ENCODE measurements around the gene VIP. TPM values are rescaled to one million over a fixed set of nuclear protein-coding genes. Genes with fewer than 3 reads are reported as not detected.

VIP gene
- total and polyA plus RNA-seq, 2 of the 13 experiments (the other 11 are each of a cell fraction or from before 2014, with no cell fraction given): not detected

GRCh38 chr6:152771061-152771687 lies 20.6 kb downstream of the VIP start:
- H3K27me3 ChIP-seq (ENCODE audit: control insufficient read depth in 1 of 2, insufficient read depth in 2 of 2, low read length in 2 of 2): no peaks in the 10 kb centered on the region
- in situ Hi-C loops (cut with HindIII; ENCODE audit: extremely low pct_ligation_motif_present, low pct_unique_long_range_greater_than_20kb): no loop called here
- POLR2A ChIA-PET: no interaction called here
- TF ChIP-seq ZBTB4 (CRISPR knock-in tag; IDR thresholded peaks at IDR 0.05; ENCODE audit: borderline replicate concordance) (no peak), GPN1 (CRISPR knock-in tag; IDR thresholded peaks at IDR 0.05; ENCODE audit: borderline replicate concordance) (no peak), SAP130 (CRISPR knock-in tag; IDR thresholded peaks at IDR 0.05; ENCODE audit: low read depth) (no peak), KLF12 (CRISPR knock-in tag; IDR thresholded peaks at IDR 0.05; ENCODE audit: borderline replicate concordance) (no peak), ZC3H4 (CRISPR knock-in tag; IDR thresholded peaks at IDR 0.05; ENCODE audit: borderline replicate concordance) (no peak), ZNF10 (CRISPR knock-in tag; IDR thresholded peaks at IDR 0.05; ENCODE audit: borderline replicate concordance, low read depth) (no peak), TRIM22 (IDR thresholded peaks at IDR 0.05) (no peak), RELA (CRISPR knock-in tag; IDR thresholded peaks at IDR 0.05) (no peak), LRRFIP1 (CRISPR knock-in tag; conservative IDR thresholded peaks at IDR 0.05) (no peak), ZBTB25 (CRISPR knock-in tag; IDR thresholded peaks at IDR 0.05) (no peak), ZNF615 (CRISPR knock-in tag; IDR thresholded peaks at IDR 0.05; ENCODE audit: borderline replicate concordance) (no peak), ZSCAN22 (CRISPR knock-in tag; IDR thresholded peaks at IDR 0.05) (no peak), ZNF713 (CRISPR knock-in tag; IDR thresholded peaks at IDR 0.05) (no peak), THYN1 (CRISPR knock-in tag; IDR thresholded peaks at IDR 0.05; ENCODE audit: borderline replicate concordance, low read depth) (no peak), ZBTB20 (CRISPR knock-in tag; IDR thresholded peaks at IDR 0.05; ENCODE audit: borderline replicate concordance, low read depth) (no peak)

More at GRCh38 chr6:152771061-152771687, 20.6 kb downstream of the VIP start:
- no peaks in the 10 kb centered on the region for H3K79me2 ChIP-seq (ENCODE audit: insufficient read depth, low read length)
- BruUV-seq (replicated peaks): no TSS peak
- ATAC-seq: no peak
- no peaks in the 10 kb centered on the region for H3K9me3 ChIP-seq (ENCODE audit: low read length)
- H2AFZ ChIP-seq (ENCODE audit: low read length): no peak overlapping the region
- CTCF ChIA-PET (ENCODE audit: low intra/inter-chr PET ratio, low total read pairs): no interaction called here
- intact Hi-C loops (cut with micrococcal nuclease; ENCODE audit: unreplicated experiment): no loop called here
- H3K4me2 ChIP-seq (ENCODE audit: low read depth, low read length): no peak overlapping the region
- H3K27ac ChIP-seq (ENCODE audit: extremely low read length, insufficient read depth, low read length): no peak overlapping the region
- H3K36me3 ChIP-seq (replicated peaks in 1 of 2; ENCODE audit: control insufficient read depth in 1 of 2, insufficient read depth in 2 of 2, low read length in 2 of 2): no peaks in the 10 kb centered on the region
- WGBS (ENCODE audit: low lambda C conversion rate): 10% methylated on average over 5 of the region's 5 CpGs
- H4K20me1 ChIP-seq (ENCODE audit: insufficient read depth, low read length): no peaks in the 10 kb centered on the region
- H3K4me1 ChIP-seq (ENCODE audit: insufficient read depth, low read length): no peaks in the 10 kb centered on the region
- no peak overlapping the region for H3K9ac ChIP-seq (ENCODE audit: insufficient read depth, low read depth, low read length)
- DNase-seq (ENCODE audit: low spot score): no peak
- no peak for FAIRE-seq
- H3K4me3 ChIP-seq (replicated peaks in 1 of 3; ENCODE audit: insufficient read depth in 1 of 3, low read depth in 2 of 3, low read length in 3 of 3): no peak overlapping the region
